ENCODE results near the gene PKP3. TPM values are rescaled to one million over a fixed set of nuclear protein-coding genes. Genes with fewer than 3 reads are reported as not detected.

Gene PKP3
- polyA plus RNA-seq, 1 donor (not counting 4 experiments of a cell fraction or from before 2014, with no cell fraction given): 125 TPM

GRCh38 chr11:416757-417621, 23.0 kb downstream of the PKP3 start:
- Histone ChIP-seq H4K20me1 (ENCODE audit: control insufficient read depth, extremely low read depth, insufficient read depth, low read length) (peaks cover 4% of the 10 kb centered on the region), H3K79me2 (ENCODE audit: control insufficient read depth, insufficient read depth, low read length) (no peaks in the 10 kb centered on the region), H3K27me3 (ENCODE audit: control insufficient read depth, extremely low read depth, insufficient read depth, low read length) (peaks cover 4% of the 10 kb centered on the region), H3K27ac (ENCODE audit: control insufficient read depth, insufficient read depth, low read length) (no peak overlapping the region), H3K36me3 (ENCODE audit: control insufficient read depth in 2 of 2, extremely low read depth in 1 of 2, insufficient read depth in 2 of 2, low read length in 2 of 2) (peaks cover 0 to 4% of the 10 kb centered on the region in 2 experiments), H3K4me1 (ENCODE audit: control insufficient read depth, extremely low read depth, insufficient read depth, low read length) (peaks cover 19% of the 10 kb centered on the region), H2AFZ (ENCODE audit: control insufficient read depth, low read length) (peak overlapping the region; percentile 40), H3K9me3 (ENCODE audit: control insufficient read depth, low read depth, low read length) (no peaks in the 10 kb centered on the region), H3K9me1 (ENCODE audit: control insufficient read depth, extremely low read depth, insufficient read depth, low read length) (no peaks in the 10 kb centered on the region), H3K9ac (ENCODE audit: control insufficient read depth, extremely low read depth, insufficient read depth, low read length) (peak overlapping the region; percentile 54), H3K4me2 (ENCODE audit: control insufficient read depth, extremely low read depth, insufficient read depth, low read depth, low read length) (peak overlapping the region; percentile 78), H3K4me3 (ENCODE audit: control insufficient read depth in 2 of 3, extremely low read depth in 1 of 3, insufficient read depth in 2 of 3, low read depth in 1 of 3, low read length in 3 of 3) (peak overlapping the region; percentile 45 to 68 (median 62))
- TF ChIP-seq EZH2 (IDR thresholded peaks at IDR 0.05; ENCODE audit: low read length) (no peak), CTCF (optimal IDR thresholded peaks at IDR 0.05 in 1 of 3, IDR thresholded peaks at IDR 0.05 in 1 of 3, conservative IDR thresholded peaks at IDR 0.05 in 1 of 3; ENCODE audit: extremely low read depth in 1 of 3, insufficient read depth in 2 of 3, low read length in 3 of 3) (no peak)
- DNase-seq (ENCODE audit: low read depth, low spot score) (no peak), FAIRE-seq (no peak)
- dilution Hi-C loops (cut with MboI; ENCODE audit: extremely low pct_ligation_motif_present, low sequenced_read_pairs): no loop called here

GRCh38 chr11:417652-418342, 23.8 kb downstream of the PKP3 start:
- peaks cover 0 to 4% of the 10 kb centered on the region in 2 experiments for H3K36me3 ChIP-seq (ENCODE audit: control insufficient read depth in 2 of 2, extremely low read depth in 1 of 2, insufficient read depth in 2 of 2, low read length in 2 of 2)
- no peak for FAIRE-seq
- H2AFZ ChIP-seq (ENCODE audit: control insufficient read depth, low read length): no peak overlapping the region
- DNase-seq (ENCODE audit: low read depth, low spot score): no peak
- H3K4me1 ChIP-seq (ENCODE audit: control insufficient read depth, extremely low read depth, insufficient read depth, low read length): peaks cover 19% of the 10 kb centered on the region
- H3K9me1 ChIP-seq (ENCODE audit: control insufficient read depth, extremely low read depth, insufficient read depth, low read length): no peaks in the 10 kb centered on the region
- peak overlapping the region in 1 of 3 experiments; percentile 68 for H3K4me3 ChIP-seq (ENCODE audit: control insufficient read depth in 2 of 3, extremely low read depth in 1 of 3, insufficient read depth in 2 of 3, low read depth in 1 of 3, low read length in 3 of 3)
- no peak for TF ChIP-seq EZH2 (IDR thresholded peaks at IDR 0.05; ENCODE audit: low read length)
- no peak for TF ChIP-seq CTCF (optimal IDR thresholded peaks at IDR 0.05 in 1 of 3, IDR thresholded peaks at IDR 0.05 in 1 of 3, conservative IDR thresholded peaks at IDR 0.05 in 1 of 3; ENCODE audit: extremely low read depth in 1 of 3, insufficient read depth in 2 of 3, low read length in 3 of 3)
- H3K27ac ChIP-seq (ENCODE audit: control insufficient read depth, insufficient read depth, low read length): no peak overlapping the region
- dilution Hi-C loops (cut with MboI; ENCODE audit: extremely low pct_ligation_motif_present, low sequenced_read_pairs): no loop called here
- no peaks in the 10 kb centered on the region for H3K9me3 ChIP-seq (ENCODE audit: control insufficient read depth, low read depth, low read length)
- H3K27me3 ChIP-seq (ENCODE audit: control insufficient read depth, extremely low read depth, insufficient read depth, low read length): peaks cover 4% of the 10 kb centered on the region
- peak overlapping the region; percentile 78 for H3K4me2 ChIP-seq (ENCODE audit: control insufficient read depth, extremely low read depth, insufficient read depth, low read depth, low read length)
- H3K79me2 ChIP-seq (ENCODE audit: control insufficient read depth, insufficient read depth, low read length): no peaks in the 10 kb centered on the region
- no peak overlapping the region for H3K9ac ChIP-seq (ENCODE audit: control insufficient read depth, extremely low read depth, insufficient read depth, low read length)
- peaks cover 3% of the 10 kb centered on the region for H4K20me1 ChIP-seq (ENCODE audit: control insufficient read depth, extremely low read depth, insufficient read depth, low read length)
